Measurements from ENCODE around the gene COX19.

- no peak for TF ChIP-seq CTCF (IDR thresholded peaks at IDR 0.05)
- no peak for TF ChIP-seq POLR2AphosphoS5 (IDR thresholded peaks at IDR 0.05)
These were observed 20.2 kb upstream of the COX19 start for GRCh38 chr7:995571-995970.
